ENCODE data around the gene BTF3L4.

Gene BTF3L4

GRCh38 chr1:52127181-52128180 lies 71.4 kb downstream of the BTF3L4 start:
- DNase-seq = peak; percentile 66

GRCh38 chr1:52139817-52140540 lies 83.9 kb downstream of the BTF3L4 start:
- no peak for DNase-seq
